Esophagus (tissue), 2 donors: ENCODE measurements around the gene ABCB8. TPM values are rescaled to one million over a fixed set of nuclear protein-coding genes. Genes with fewer than 3 reads are reported as not detected.

Experiments
- H3K27ac ChIP-seq, 2 donors: one replicate each; pipeline ENCODE4 v1.5.1; 2013; ENCODE audit warnings: low read depth in 2 of 2, mild to moderate bottlenecking in 2 of 2, inconsistent platforms in 1 of 2, low read length in 1 of 2, moderate library complexity in 1 of 2
- H3K27me3 ChIP-seq, 2 donors: one replicate each; pipeline ENCODE4 v1.6.1; 2013; ENCODE audit warnings: low read length in 2 of 2, control low read depth in 1 of 2, mild to moderate bottlenecking in 1 of 2; ENCODE audit not compliant: insufficient read depth in 2 of 2, control insufficient read depth in 1 of 2
- H3K36me3 ChIP-seq, 2 donors: one replicate each; pipeline ENCODE4 v1.6.1; 2013; ENCODE audit warnings: low read length in 1 of 2; ENCODE audit not compliant: control insufficient read depth in 2 of 2, insufficient read depth in 2 of 2
- H3K4me1 ChIP-seq, 2 donors: one replicate each; pipeline ENCODE4 v1.6.1; 2013; ENCODE audit warnings: low read length in 1 of 2; ENCODE audit not compliant: control insufficient read depth in 2 of 2, insufficient read depth in 2 of 2
- H3K4me3 ChIP-seq, 2 donors: one replicate each; pipeline ENCODE4 v1.5.1; 2013; ENCODE audit warnings: low read length in 2 of 2, mild to moderate bottlenecking in 2 of 2, low read depth in 1 of 2, moderate library complexity in 1 of 2
- H3K9me3 ChIP-seq, 2 donors: one replicate each; pipeline ENCODE4 v1.6.1; 2013; ENCODE audit warnings: mild to moderate bottlenecking in 2 of 2, low read depth in 1 of 2, low read length in 1 of 2, moderate library complexity in 1 of 2; ENCODE audit not compliant: control insufficient read depth in 2 of 2, insufficient read depth in 1 of 2
- WGBS, 2 donors: extraction: QIAGEN DNeasy Blood & Tissue Kit; methylation state at CpG; one replicate each; pipeline ENCODE4 v1.1.7; 2013; 5-methylcytosine and 5-hydroxymethylcytosine counted together
- polyA plus RNA-seq, 2 donors: library from polyadenylated mRNA; stranded (reverse); fragments of 200-250 nt; gene quantifications; one replicate each; pipeline ENCODE4 v1.2.3, GENCODE V29; 2013
- donor health status: healthy with polysubstance abuse.
- donor health status: Bipolar disorder and iron deficiency.

Gene ABCB8
- polyA plus RNA-seq, 2 donors: 24.0 to 27.6 TPM

DNA sequence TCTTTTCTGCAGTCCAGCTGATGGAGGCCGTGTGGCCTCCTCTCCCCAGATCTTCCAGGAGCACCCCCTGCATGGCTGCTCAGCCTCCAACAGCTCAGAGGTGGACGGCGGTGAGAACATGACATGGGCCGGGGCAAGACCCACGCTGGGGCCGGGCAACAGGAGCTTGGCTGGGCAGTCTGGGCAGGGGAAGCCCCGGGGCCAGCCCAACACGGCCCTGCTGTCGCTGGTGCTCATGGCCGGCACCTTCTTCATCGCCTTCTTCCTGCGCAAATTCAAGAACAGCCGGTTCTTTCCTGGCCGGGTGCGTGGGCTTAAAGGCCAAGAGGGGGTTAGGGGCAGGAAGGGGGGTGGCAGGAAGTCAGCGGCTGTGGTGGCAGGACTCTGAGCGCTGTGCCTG, 45.7 kb downstream of the ABCB8 start:
- Histone ChIP-seq H3K9me3 (no peaks in the 10 kb centered on the region), H3K27ac (no peak overlapping the region), H3K4me1 (peaks cover 0 to 2% of the 10 kb centered on the region in 2 donors), H3K4me3 (no peak overlapping the region), H3K27me3 (no peaks in the 10 kb centered on the region), H3K36me3 (peaks cover 6 to 61% of the 10 kb centered on the region in 2 donors)
- WGBS, 2 donors: 83 to 88% methylated on average over 17 of the region's 17 CpGs

DNA sequence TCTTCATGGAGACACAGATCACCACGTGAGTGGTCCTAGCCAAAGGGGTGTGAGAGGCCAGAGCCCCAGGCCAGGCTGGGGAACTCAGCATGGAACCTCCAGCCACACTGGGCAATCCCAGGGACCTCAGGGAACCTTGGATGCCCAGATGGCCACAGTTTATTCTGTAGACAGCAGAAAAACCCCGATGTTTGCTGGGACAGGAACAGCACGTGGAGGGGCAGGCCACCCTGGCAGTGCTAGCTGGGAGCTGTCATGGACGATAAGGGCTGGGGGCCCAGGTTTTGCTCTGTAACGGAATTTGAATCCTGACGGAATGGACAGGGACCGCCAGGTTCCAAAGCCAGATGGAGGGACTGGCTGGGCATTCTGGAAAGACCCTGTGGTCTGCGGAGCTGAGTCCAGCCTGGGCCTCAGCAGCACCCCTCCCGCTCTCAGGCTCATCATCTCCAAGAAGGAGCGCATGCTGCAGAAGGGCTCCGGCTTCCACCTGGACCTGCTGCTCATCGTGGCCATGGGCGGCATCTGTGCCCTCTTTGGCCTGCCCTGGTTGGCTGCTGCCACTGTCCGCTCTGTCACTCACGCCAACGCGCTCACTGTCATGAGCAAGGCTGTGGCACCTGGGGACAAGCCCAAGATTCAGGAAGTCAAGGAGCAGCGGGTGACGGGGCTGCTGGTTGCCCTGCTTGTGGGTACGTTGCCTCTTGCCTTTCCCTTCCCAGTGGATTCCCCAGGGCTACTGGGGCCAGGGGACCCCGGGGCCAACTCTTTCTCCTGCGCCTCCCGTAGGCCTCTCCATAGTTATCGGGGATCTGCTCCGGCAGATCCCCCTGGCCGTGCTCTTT, 46.8 kb downstream of the ABCB8 start:
- Histone ChIP-seq H3K4me3 (no peak overlapping the region), H3K9me3 (no peaks in the 10 kb centered on the region), H3K4me1 (peaks cover 6 to 8% of the 10 kb centered on the region in 2 donors), H3K27me3 (no peaks in the 10 kb centered on the region), H3K36me3 (peaks cover 6 to 53% of the 10 kb centered on the region in 2 donors), H3K27ac (no peak overlapping the region)
- WGBS, 2 donors: 89 to 90% methylated on average over 25 to 26 of the region's 26 CpGs

DNA sequence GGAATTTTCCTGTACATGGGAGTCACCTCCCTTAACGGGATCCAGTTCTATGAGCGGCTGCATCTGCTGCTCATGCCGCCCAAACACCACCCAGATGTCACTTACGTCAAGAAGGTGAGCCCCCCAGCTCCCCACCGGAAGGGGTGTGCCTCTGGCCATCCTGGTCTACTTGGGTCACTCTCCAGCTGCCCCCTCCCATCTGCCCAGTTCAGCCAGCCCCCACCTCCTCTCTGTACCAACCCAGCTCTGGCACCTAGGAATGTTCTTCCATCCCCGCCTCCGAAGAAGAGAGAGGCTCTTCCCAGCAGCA, 47.4 kb downstream of the ABCB8 start:
- Histone ChIP-seq H3K4me3 (no peak overlapping the region), H3K27ac (no peak overlapping the region), H3K27me3 (no peaks in the 10 kb centered on the region), H3K36me3 (peaks cover 6 to 47% of the 10 kb centered on the region in 2 donors), H3K4me1 (peaks cover 6 to 8% of the 10 kb centered on the region in 2 donors), H3K9me3 (no peaks in the 10 kb centered on the region)
- 82 to 85% methylated on average over 7 of the region's 7 CpGs for WGBS, 2 donors

DNA sequence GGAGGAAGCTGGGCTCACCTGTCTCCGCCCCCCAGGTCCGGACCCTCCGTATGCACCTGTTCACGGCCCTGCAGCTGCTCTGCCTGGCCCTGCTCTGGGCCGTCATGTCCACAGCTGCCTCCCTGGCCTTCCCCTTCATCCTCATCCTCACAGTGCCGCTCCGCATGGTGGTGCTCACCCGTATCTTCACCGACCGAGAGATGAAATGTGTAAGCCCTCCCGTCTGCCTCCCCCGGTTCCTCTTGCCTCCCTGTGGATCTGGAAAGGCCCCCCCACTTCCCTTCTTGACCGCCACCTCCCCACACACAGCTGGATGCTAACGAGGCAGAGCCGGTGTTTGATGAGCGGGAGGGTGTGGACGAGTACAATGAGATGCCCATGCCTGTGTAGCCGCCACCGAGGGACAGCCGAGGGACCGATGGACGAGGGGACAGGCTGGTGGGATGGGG, 47.8 kb downstream of the ABCB8 start:
- 81% methylated on average over 22 of the region's 22 CpGs for WGBS, 2 donors
- peaks cover 6 to 43% of the 10 kb centered on the region in 2 donors for H3K36me3 ChIP-seq
- H3K4me1 ChIP-seq: peaks cover 6 to 8% of the 10 kb centered on the region in 2 donors

DNA sequence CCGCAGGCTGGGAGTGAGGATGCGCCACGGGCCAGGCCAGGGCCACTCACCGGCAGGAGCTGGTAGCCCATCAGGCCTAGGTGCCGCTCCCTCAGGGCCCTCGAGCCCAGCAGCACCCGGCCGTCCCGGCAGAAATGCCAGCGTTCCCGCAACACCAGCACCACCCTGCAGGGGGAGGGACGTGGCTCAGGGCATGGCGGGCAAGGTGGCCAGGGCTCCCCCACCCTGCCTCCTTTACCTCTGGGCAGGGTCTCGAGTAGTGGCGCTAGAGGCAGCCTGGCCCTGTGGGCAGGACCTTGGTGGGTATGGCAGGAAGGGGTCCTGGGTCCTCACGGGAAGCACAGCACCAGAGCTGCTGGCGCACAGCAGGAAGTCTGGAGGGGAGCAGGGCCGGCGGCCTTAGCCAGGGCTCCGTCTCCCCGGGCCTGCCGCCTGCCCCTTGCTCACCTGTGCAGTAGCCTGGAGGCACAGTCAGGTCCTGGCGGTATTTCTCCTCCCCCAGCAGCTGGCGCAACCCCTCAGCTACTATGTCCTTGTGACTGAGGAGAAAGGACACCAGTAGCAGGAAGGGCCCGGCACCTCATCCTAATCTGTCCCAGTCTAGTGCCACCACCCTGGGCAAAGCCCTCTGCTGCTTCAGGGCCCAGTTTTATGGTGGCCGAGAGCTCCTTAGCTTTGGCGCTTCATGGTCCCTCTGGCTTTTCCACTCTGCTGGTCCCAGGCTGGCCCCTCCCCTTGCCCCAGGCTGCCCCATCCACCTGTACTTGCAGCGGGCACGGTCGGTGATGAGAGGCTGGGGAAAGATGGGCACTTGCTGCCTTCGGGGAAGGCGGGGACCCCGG, 48.8 kb downstream of the ABCB8 start:
- H3K27me3 ChIP-seq: no peaks in the 10 kb centered on the region
- H3K36me3 ChIP-seq: peaks cover 6 to 34% of the 10 kb centered on the region in 2 donors
- 63 to 67% methylated on average over 33 of the region's 33 CpGs for WGBS, 2 donors
- H3K27ac ChIP-seq: no peak overlapping the region
- peaks cover 11 to 15% of the 10 kb centered on the region in 2 donors for H3K4me1 ChIP-seq
- no peaks in the 10 kb centered on the region for H3K9me3 ChIP-seq
- H3K4me3 ChIP-seq: no peak overlapping the region

More for the DNA sequence above, 47.8 kb downstream of the ABCB8 start:
- Histone ChIP-seq H3K9me3 (no peaks in the 10 kb centered on the region), H3K27ac (no peak overlapping the region), H3K4me3 (no peak overlapping the region), H3K27me3 (no peaks in the 10 kb centered on the region)

GRCh38 chr7:151077705-151078232, 49.5 kb downstream of the ABCB8 start:
- H3K27me3 ChIP-seq: no peaks in the 10 kb centered on the region
- H3K27ac ChIP-seq: no peak overlapping the region
- 65 to 68% methylated on average over 10 of the region's 10 CpGs for WGBS, 2 donors
- peaks cover 17 to 22% of the 10 kb centered on the region in 2 donors for H3K4me1 ChIP-seq
- peaks cover 6 to 32% of the 10 kb centered on the region in 2 donors for H3K36me3 ChIP-seq
- no peaks in the 10 kb centered on the region for H3K9me3 ChIP-seq
- H3K4me3 ChIP-seq: no peak overlapping the region

DNA sequence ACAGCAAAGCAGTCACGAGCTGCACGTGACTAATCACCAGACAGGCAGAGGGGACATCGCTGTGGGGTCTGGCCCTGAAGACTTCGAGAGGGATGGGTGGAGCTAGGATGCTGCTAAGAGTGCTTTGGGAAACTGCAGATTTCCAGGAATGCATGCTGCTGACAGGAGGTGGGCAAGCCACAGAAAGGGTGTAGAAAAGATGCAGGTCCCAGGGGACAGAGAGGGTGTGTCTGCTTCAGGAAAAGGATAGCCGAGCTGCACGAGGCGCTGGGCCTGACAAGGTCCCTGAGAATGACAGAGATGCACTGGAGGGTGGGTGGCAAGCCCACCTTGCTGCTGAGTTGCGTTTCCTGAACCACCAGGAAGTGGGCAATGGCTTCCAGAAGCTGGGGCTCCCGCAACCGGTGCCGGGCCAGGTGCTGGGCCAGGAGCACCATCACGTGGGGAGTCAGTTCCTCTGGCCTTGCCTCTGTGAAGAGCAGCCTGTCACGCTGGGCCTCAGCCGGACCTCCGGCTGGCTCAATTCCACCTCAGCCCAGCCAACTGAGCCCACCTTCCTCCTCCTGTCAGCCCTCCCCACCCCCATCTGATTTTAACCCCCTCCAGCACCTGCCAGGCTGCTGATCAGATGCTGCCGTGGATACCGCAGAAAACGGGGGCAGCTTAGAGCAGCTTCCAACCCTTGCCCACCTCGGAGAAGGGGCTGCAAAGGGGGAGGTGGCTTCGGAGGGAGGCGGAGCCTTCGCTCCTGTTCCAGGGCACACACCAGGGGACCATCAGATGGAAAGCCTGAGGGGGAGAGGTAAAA, 50.2 kb downstream of the ABCB8 start:
- H3K36me3 ChIP-seq: peaks cover 6 to 32% of the 10 kb centered on the region in 2 donors
- 49 to 57% methylated on average over 22 of the region's 22 CpGs for WGBS, 2 donors
- H3K9me3 ChIP-seq: no peaks in the 10 kb centered on the region
- H3K4me1 ChIP-seq: peaks cover 17 to 22% of the 10 kb centered on the region in 2 donors
- H3K27me3 ChIP-seq: no peaks in the 10 kb centered on the region
- H3K4me3 ChIP-seq: no peak overlapping the region
- H3K27ac ChIP-seq: no peak overlapping the region

GRCh38 chr7:151079199-151079910, 51.1 kb downstream of the ABCB8 start:
- H3K4me3 ChIP-seq: peak overlapping the region; percentile 71 to 92
- 75 to 76% methylated on average over 27 of the region's 27 CpGs for WGBS, 2 donors
- H3K4me1 ChIP-seq: peaks cover 17 to 26% of the 10 kb centered on the region in 2 donors
- H3K36me3 ChIP-seq: peaks cover 6 to 27% of the 10 kb centered on the region in 2 donors
- no peaks in the 10 kb centered on the region for H3K9me3 ChIP-seq
- H3K27me3 ChIP-seq: no peaks in the 10 kb centered on the region
- H3K27ac ChIP-seq: peak overlapping the region; percentile 94 to 97
